ENCODE results near the gene MED13L.

MED13L gene

GRCh38 chr12:116303929-116304328 lies 26.4 kb upstream of the MED13L start:
- DNase-seq (ENCODE audit: low read depth) = peak; percentile 75
- no peak for TF ChIP-seq CTCF (conservative IDR thresholded peaks at IDR 0.05; ENCODE audit: low read length)
- H3K4me3 ChIP-seq (ENCODE audit: low read length) = no peak overlapping the region

GRCh38 chr12:116303066-116303465 lies 25.6 kb upstream of the MED13L start:
- no peak overlapping the region for H3K4me3 ChIP-seq (ENCODE audit: low read length)
- no peak for TF ChIP-seq CTCF (conservative IDR thresholded peaks at IDR 0.05; ENCODE audit: low read length)
- DNase-seq (ENCODE audit: low read depth) = no peak

GRCh38 chr12:116302166-116303058 lies 24.9 kb upstream of the MED13L start:
- no peak for DNase-seq (ENCODE audit: low read depth)
- TF ChIP-seq CTCF (conservative IDR thresholded peaks at IDR 0.05; ENCODE audit: low read length) = no peak
- H3K4me3 ChIP-seq (ENCODE audit: low read length) = no peak overlapping the region

GRCh38 chr12:116301621-116302020 lies 24.1 kb upstream of the MED13L start:
- no peak overlapping the region for H3K4me3 ChIP-seq (ENCODE audit: low read length)
- TF ChIP-seq CTCF (conservative IDR thresholded peaks at IDR 0.05; ENCODE audit: low read length) = no peak
- no peak for DNase-seq (ENCODE audit: low read depth)

- peak; percentile 53 for DNase-seq (ENCODE audit: low read depth)
- no peak for TF ChIP-seq CTCF (conservative IDR thresholded peaks at IDR 0.05; ENCODE audit: low read length)
- no peak overlapping the region for H3K4me3 ChIP-seq (ENCODE audit: low read length)
Observed at GRCh38 chr12:116299665-116300328, 22.3 kb upstream of the MED13L start.

GRCh38 chr12:116299064-116299463 lies 21.6 kb upstream of the MED13L start:
- no peak for TF ChIP-seq CTCF (conservative IDR thresholded peaks at IDR 0.05; ENCODE audit: low read length)
- H3K4me3 ChIP-seq (ENCODE audit: low read length) = no peak overlapping the region
- no peak for DNase-seq (ENCODE audit: low read depth)

GRCh38 chr12:116298578-116298977 lies 21.1 kb upstream of the MED13L start:
- DNase-seq (ENCODE audit: low read depth) = no peak
- H3K4me3 ChIP-seq (ENCODE audit: low read length) = no peak overlapping the region
- TF ChIP-seq CTCF (conservative IDR thresholded peaks at IDR 0.05; ENCODE audit: low read length) = no peak
